K562 (cell line): ENCODE data around the gene PPP2R1A. TPM values are rescaled to one million over a fixed set of nuclear protein-coding genes. Genes with fewer than 3 reads are reported as not detected.

Source experiments
- CBFB ChIP-seq: sonication (generic); formaldehyde crosslinking; IDR thresholded peaks from 2 replicates; pipeline ENCODE4 v1.4.0; 2020; ENCODE audit warnings: mild to moderate bottlenecking, missing genetic modification reagents
- CGGBP1 ChIP-seq: fragments of 250-450 bp; sonication (Bioruptor Pico); IDR thresholded peaks from 2 replicates; pipeline ENCODE4 v1.9.0; 2021; ENCODE audit warnings: mild to moderate bottlenecking
- KLF6 ChIP-seq: fragments of 250-450 bp; sonication (Bioruptor Pico); IDR thresholded peaks from 2 replicates; pipeline ENCODE4 v1.4.0; 2020; ENCODE audit warnings: mild to moderate bottlenecking, moderate library complexity, borderline replicate concordance
- MBD2 ChIP-seq: sonication (generic); IDR thresholded peaks from 2 replicates; pipeline ENCODE4 v1.6.1; 2016; ENCODE audit warnings: low read depth, borderline replicate concordance
- MLLT1 ChIP-seq, 2 experiments: fragments of 450-650 bp; IDR thresholded peaks; 2 replicates each; pipeline ENCODE4 v1.6.1; 2016
- SNAPC5 ChIP-seq: fragments of 250-450 bp; sonication (Bioruptor Pico); IDR thresholded peaks from 2 replicates; pipeline ENCODE4 v1.8.0; 2021; ENCODE audit warnings: moderate library complexity, mild to moderate bottlenecking, inconsistent platforms
- THRA ChIP-seq: fragments of 450-650 bp; IDR thresholded peaks from 2 replicates; pipeline ENCODE4 v1.6.1; 2017; ENCODE audit warnings: mild to moderate bottlenecking, moderate library complexity
- UBTF ChIP-seq, 2 experiments: IDR thresholded peaks; 2 replicates each; pipeline ENCODE4 v1.6.1; 2012; ENCODE audit warnings: improper control_type of control experiment in 2 of 2, low read depth in 2 of 2, low read length in 2 of 2, borderline replicate concordance in 1 of 2
- ZFP91 ChIP-seq: sonication (generic); formaldehyde crosslinking; IDR thresholded peaks from 2 replicates; pipeline ENCODE4 v1.8.0; 2022; ENCODE audit warnings: mild to moderate bottlenecking, missing genetic modification reagents
- ZNF699 ChIP-seq: fragments of 250-450 bp; sonication (Bioruptor Pico); IDR thresholded peaks from 2 replicates; pipeline ENCODE4 v1.8.0; 2021; ENCODE audit warnings: mild to moderate bottlenecking, moderate library complexity; ENCODE audit not compliant: insufficient replicate concordance
- polyA plus RNA-seq, 8 experiments: library from polyadenylated mRNA; depleted of rRNA in 4 of 8; stranded (reverse) in 5 of 8; unstranded in 3 of 8; fragments of >200 nt; fragmentation: Nextera tagmentation in 2 of 8; fragmentation: Illumina TruSeq in 1 of 8; extraction: Ambion mirVana in 2 of 8; extraction: Trizol in 1 of 8; gene quantifications; 2 replicates each; pipeline versions ENCODE4 v1.2.1 to v1.2.3, GENCODE V29; 2011 to 2014; ENCODE audit warnings: inconsistent platforms in 1 of 8, missing spikeins in 1 of 8
- total RNA-seq, 7 experiments: library from RNA; depleted of rRNA in 6 of 7; stranded (reverse); fragments of >200 nt in 6 of 7; fragmentation: Illumina TruSeq in 2 of 7; extraction: Trizol in 2 of 7; gene quantifications; 2 replicates each; pipeline versions ENCODE4 v1.2.1 to v1.2.3, GENCODE V29; 2011 to 2021; ENCODE audit warnings: low replicate concordance in 1 of 7

PPP2R1A gene
- total and polyA plus RNA-seq, 9 of the 15 experiments (the other 6 are each of a cell fraction or from before 2014, with no cell fraction given), result 10.1 to 211 (median 70.1) TPM

- no peak for TF ChIP-seq ZFP91 (CRISPR knock-in tag)
- no peak for TF ChIP-seq MBD2
- no peak for TF ChIP-seq KLF6 (CRISPR knock-in tag)
- TF ChIP-seq SNAPC5 (CRISPR knock-in tag), result no peak
- no peak for TF ChIP-seq ZNF699 (CRISPR knock-in tag)
- no peak for TF ChIP-seq THRA
- TF ChIP-seq UBTF (IDR thresholded peaks at IDR 0.05; ENCODE audit: borderline replicate concordance in 1 of 2, low read depth in 2 of 2, low read length in 2 of 2), result no peak
- TF ChIP-seq MLLT1 (IDR thresholded peaks at IDR 0.05), result no peak
- no peak for TF ChIP-seq CBFB
- TF ChIP-seq CGGBP1 (CRISPR knock-in tag), result no peak
- TF ChIP-seq, all 486 proteins: peak for 9
These were observed 48.0 kb downstream of the PPP2R1A start (continued) for GRCh38 chr19:52237771-52238400.
